T-helper 2 cell treated with Interferon-gamma antibody and Interleukin-4, amounts not matched to agents 5 μg/mL and 100 μg/mL, for 36 hours (primary cell): ENCODE data around the gene SAP30.

Source experiments
- DNase-seq: peaks from one replicate; pipeline ENCODE4 v3.0.0; 2021; ENCODE audit warnings: low spot score
- H3K27ac Mint-ChIP-seq: one replicate; pipeline ENCODE4 v1.8.0; 2021; ENCODE audit warnings: mild to moderate bottlenecking, mixed read lengths
- H3K27me3 Mint-ChIP-seq: one replicate; pipeline ENCODE4 v1.8.0; 2021; ENCODE audit warnings: low read depth, mixed read lengths
- H3K36me3 Mint-ChIP-seq: one replicate; pipeline ENCODE4 v1.8.0; 2021; ENCODE audit warnings: low read depth, mixed read lengths
- H3K4me1 Mint-ChIP-seq: one replicate; pipeline ENCODE4 v1.8.0; 2021; ENCODE audit warnings: low read depth, mixed read lengths
- H3K4me3 Mint-ChIP-seq: one replicate; pipeline ENCODE4 v1.8.0; 2022; ENCODE audit warnings: mild to moderate bottlenecking, moderate library complexity, mixed read lengths
- H3K9me3 Mint-ChIP-seq: one replicate; pipeline ENCODE4 v1.8.0; 2021; ENCODE audit warnings: mixed read lengths

SAP30 gene

GRCh38 chr4:173370477-173371291, at the start of gene SAP30:
Gene SAP30, plus strand, starts transcription at chr4:173370954. Its CDS starts 229 bp downstream, at chr4:173371183.
- peaks cover 33% of the 10 kb centered on the region for H3K4me1 Mint-ChIP-seq
- H3K36me3 Mint-ChIP-seq, result peaks cover 18% of the 10 kb centered on the region
- no peaks in the 10 kb centered on the region for H3K27me3 Mint-ChIP-seq
- no peaks in the 10 kb centered on the region for H3K9me3 Mint-ChIP-seq
- peak; percentile 92 for DNase-seq
- peak within 1 kb of the TSS; percentile 97 for H3K27ac Mint-ChIP-seq
- peak within 1 kb of the TSS; percentile 99 for H3K4me3 Mint-ChIP-seq

GRCh38 chr4:173325007-173325736, 45.6 kb upstream of the SAP30 start:
- Mint-ChIP-seq H3K27ac (peak overlapping the region; percentile 13), H3K27me3 (no peaks in the 10 kb centered on the region), H3K4me3 (no peak overlapping the region), H3K36me3 (peaks cover 51% of the 10 kb centered on the region), H3K9me3 (no peaks in the 10 kb centered on the region), H3K4me1 (peaks cover 12% of the 10 kb centered on the region)
- DNase-seq, result no peak

- H3K27ac Mint-ChIP-seq, result no peak overlapping the region
- H3K27me3 Mint-ChIP-seq, result no peaks in the 10 kb centered on the region
- H3K4me3 Mint-ChIP-seq, result no peak overlapping the region
- H3K36me3 Mint-ChIP-seq, result peaks cover 63% of the 10 kb centered on the region
- H3K4me1 Mint-ChIP-seq, result peaks cover 28% of the 10 kb centered on the region
- H3K9me3 Mint-ChIP-seq, result no peaks in the 10 kb centered on the region
- no peak for DNase-seq
Observed at GRCh38 chr4:173328236-173328901, 42.4 kb upstream of the SAP30 start.

- Mint-ChIP-seq H3K4me1 (peaks cover 30% of the 10 kb centered on the region), H3K27ac (peak overlapping the region; percentile 73), H3K9me3 (no peaks in the 10 kb centered on the region), H3K36me3 (peaks cover 64% of the 10 kb centered on the region), H3K27me3 (no peaks in the 10 kb centered on the region), H3K4me3 (peak overlapping the region; percentile 69)
- DNase-seq, result no peak
Observed at GRCh38 chr4:173330590-173330989, 40.2 kb upstream of the SAP30 start.

GRCh38 chr4:173332021-173332487, 38.7 kb upstream of the SAP30 start:
- no peak for DNase-seq
- peaks cover 38% of the 10 kb centered on the region for H3K4me1 Mint-ChIP-seq
- H3K4me3 Mint-ChIP-seq, result peak overlapping the region; percentile 89
- no peaks in the 10 kb centered on the region for H3K27me3 Mint-ChIP-seq
- peak overlapping the region; percentile 95 for H3K27ac Mint-ChIP-seq
- H3K9me3 Mint-ChIP-seq, result no peaks in the 10 kb centered on the region
- peaks cover 55% of the 10 kb centered on the region for H3K36me3 Mint-ChIP-seq

GRCh38 chr4:173332963-173333657, 37.6 kb upstream of the SAP30 start:
- Mint-ChIP-seq H3K27ac (peak overlapping the region; percentile 95), H3K4me1 (peaks cover 44% of the 10 kb centered on the region), H3K27me3 (no peaks in the 10 kb centered on the region), H3K9me3 (no peaks in the 10 kb centered on the region), H3K4me3 (peak overlapping the region; percentile 89), H3K36me3 (peaks cover 51% of the 10 kb centered on the region)
- no peak for DNase-seq

GRCh38 chr4:173333658-173334084, 37.1 kb upstream of the SAP30 start:
- Mint-ChIP-seq H3K27ac (peak overlapping the region; percentile 99), H3K4me3 (peak overlapping the region; percentile 97), H3K9me3 (no peaks in the 10 kb centered on the region), H3K36me3 (peaks cover 47% of the 10 kb centered on the region), H3K4me1 (peaks cover 44% of the 10 kb centered on the region), H3K27me3 (no peaks in the 10 kb centered on the region)
- DNase-seq, result no peak

- DNase-seq, result peak; percentile 99
- H3K27ac Mint-ChIP-seq, result peak within 1 kb of the TSS; percentile 99
- H3K36me3 Mint-ChIP-seq, result peaks cover 43% of the 10 kb centered on the region
- peaks cover 42% of the 10 kb centered on the region for H3K4me1 Mint-ChIP-seq
- no peaks in the 10 kb centered on the region for H3K9me3 Mint-ChIP-seq
- H3K27me3 Mint-ChIP-seq, result no peaks in the 10 kb centered on the region
- H3K4me3 Mint-ChIP-seq, result peak within 1 kb of the TSS; percentile 97
Observed at GRCh38 chr4:173334085-173334890, 36.5 kb upstream of the SAP30 start, which contains the start of gene HMGB2. Gene HMGB2, minus strand, starts transcription at chr4:173334358. Its CDS starts 709 bp downstream, at chr4:173333649.

GRCh38 chr4:173334891-173335752, 35.6 kb upstream of the SAP30 start:
- Mint-ChIP-seq H3K27ac (peak overlapping the region; percentile 99), H3K27me3 (peaks cover under 1% of the 10 kb centered on the region), H3K9me3 (no peaks in the 10 kb centered on the region), H3K4me3 (peak overlapping the region; percentile 97), H3K36me3 (peaks cover 36% of the 10 kb centered on the region), H3K4me1 (peaks cover 37% of the 10 kb centered on the region)
- peak; percentile 70 for DNase-seq

- Mint-ChIP-seq H3K36me3 (peaks cover 18% of the 10 kb centered on the region), H3K27ac (no peak overlapping the region), H3K9me3 (no peaks in the 10 kb centered on the region), H3K4me1 (peaks cover 24% of the 10 kb centered on the region), H3K4me3 (no peak overlapping the region), H3K27me3 (peaks cover 5% of the 10 kb centered on the region)
- DNase-seq, result no peak
Observed at GRCh38 chr4:173337463-173337862, 33.3 kb upstream of the SAP30 start.

GRCh38 chr4:173343832-173344397, 26.8 kb upstream of the SAP30 start:
- H3K36me3 Mint-ChIP-seq, result no peaks in the 10 kb centered on the region
- DNase-seq, result no peak

GRCh38 chr4:173345648-173346047, 25.1 kb upstream of the SAP30 start:
- H3K27me3 Mint-ChIP-seq, result peaks cover 23% of the 10 kb centered on the region
- H3K9me3 Mint-ChIP-seq, result no peaks in the 10 kb centered on the region
- DNase-seq, result no peak
- no peak overlapping the region for H3K27ac Mint-ChIP-seq
- H3K4me3 Mint-ChIP-seq, result no peak overlapping the region
- H3K36me3 Mint-ChIP-seq, result peaks cover 4% of the 10 kb centered on the region
- peaks cover 8% of the 10 kb centered on the region for H3K4me1 Mint-ChIP-seq

More at GRCh38 chr4:173343832-173344397, 26.8 kb upstream of the SAP30 start:
- H3K4me3 Mint-ChIP-seq, result no peak overlapping the region
- no peak overlapping the region for H3K27ac Mint-ChIP-seq
- no peaks in the 10 kb centered on the region for H3K9me3 Mint-ChIP-seq
- peaks cover 10% of the 10 kb centered on the region for H3K4me1 Mint-ChIP-seq
- peaks cover 20% of the 10 kb centered on the region for H3K27me3 Mint-ChIP-seq
